ENCODE measurements around the gene KLHL13. TPM values are rescaled to one million over a fixed set of nuclear protein-coding genes. Genes with fewer than 3 reads are reported as not detected.

Gene KLHL13
- total and polyA plus RNA-seq, 2 of the 8 experiments (the other 6 are each of a cell fraction or from before 2014, with no cell fraction given), result 6.4 to 12.8 TPM

DNA sequence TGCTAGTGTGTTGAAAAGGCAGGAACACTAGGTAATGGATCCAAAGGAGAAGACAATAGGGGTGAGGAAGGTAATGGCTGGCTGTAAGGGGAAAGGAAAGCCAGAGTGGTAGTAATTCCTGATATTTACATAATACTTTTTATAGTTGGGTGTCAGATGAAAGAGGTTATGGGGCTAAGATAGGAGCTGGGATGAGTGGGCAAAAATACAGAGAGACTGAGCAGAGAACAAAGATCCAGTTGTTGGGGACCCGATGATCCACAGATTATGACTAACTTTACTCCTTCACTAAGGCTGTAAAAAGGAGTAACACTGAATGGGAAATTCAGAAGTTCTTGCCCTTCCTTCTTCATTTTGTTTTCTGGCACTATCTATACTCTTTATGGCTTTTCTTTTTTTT is 138.2 kb downstream of the KLHL13 start:
- no peak overlapping the region for H3K56ac ChIP-seq (replicated peaks; ENCODE audit: insufficient read length, low read depth, low read length)
- no peak overlapping the region for H3K18ac ChIP-seq (ENCODE audit: extremely low read depth, low read length)
- POLR2A ChIA-PET (ENCODE audit: partially characterized antibody), result no interaction called here
- H2BK120ac ChIP-seq (replicated peaks; ENCODE audit: low read depth, low read length), result no peak overlapping the region
- H2BK20ac ChIP-seq (ENCODE audit: low read length), result no peak overlapping the region
- H4K91ac ChIP-seq (replicated peaks; ENCODE audit: insufficient read length, low read length), result no peak overlapping the region
- 100% methylated on average over 1 of the region's 1 CpG; no CpG with 5 or more reads in 1 of the 2 experiments for WGBS, 2 experiments (ENCODE audit: extremely low coverage in 1 of 2, insufficient coverage in 1 of 2, insufficient read length in 1 of 2, insufficient replicate concordance in 2 of 2, low coverage in 1 of 2, low lambda C conversion rate in 2 of 2, missing lambda C conversion rate in 1 of 2)
- CTCF ChIA-PET (ENCODE audit: partially characterized antibody), result no interaction called here
- no peak overlapping the region for H3K4me3 ChIP-seq (ENCODE audit: extremely low read depth in 1 of 4, insufficient read depth in 2 of 4, low read depth in 3 of 4, low read length in 4 of 4)
- H2BK5ac ChIP-seq (ENCODE audit: low read depth, low read length), result no peak overlapping the region
- H3K9me3 ChIP-seq (ENCODE audit: insufficient read depth in 2 of 2, low read depth in 1 of 2, low read length in 1 of 2), result no peaks in the 10 kb centered on the region
- no peak for DNase-seq (ENCODE audit: low read depth in 1 of 2, low spot score in 2 of 2)
- FAIRE-seq, result peak; percentile 24
- H2AK5ac ChIP-seq (ENCODE audit: low read depth, low read length), result no peak overlapping the region
- H3K79me2 ChIP-seq (ENCODE audit: control insufficient read depth in 1 of 2, insufficient read depth in 2 of 2, low read length in 2 of 2), result no peaks in the 10 kb centered on the region
- no peak overlapping the region for H2AFZ ChIP-seq (ENCODE audit: low read length)
- H3K4ac ChIP-seq (replicated peaks; ENCODE audit: insufficient read length, low read depth, low read length), result no peak overlapping the region
- H3K27ac ChIP-seq (ENCODE audit: low read depth, low read length), result no peak overlapping the region
- H4K20me1 ChIP-seq (replicated peaks in 1 of 2; ENCODE audit: control insufficient read depth in 1 of 2, insufficient read depth in 2 of 2, low read length in 2 of 2), result no peaks in the 10 kb centered on the region
- no peak overlapping the region for H3K4me2 ChIP-seq (ENCODE audit: insufficient read depth in 1 of 2, low read depth in 2 of 2, low read length in 2 of 2)
- H4K5ac ChIP-seq (ENCODE audit: insufficient read length, low read depth, low read length), result no peak overlapping the region
- no peaks in the 10 kb centered on the region for H3K27me3 ChIP-seq (replicated peaks in 1 of 4; ENCODE audit: control insufficient read depth in 3 of 4, extremely low read depth in 1 of 4, insufficient read depth in 3 of 4, low read length in 3 of 4)
- no peaks in the 10 kb centered on the region; a peak in 1 of 7 replicates for H3K4me1 ChIP-seq (replicated peaks in 1 of 4; ENCODE audit: control insufficient read depth in 3 of 4, insufficient read depth in 4 of 4, low read length in 3 of 4)
- no peak overlapping the region for H3K14ac ChIP-seq (ENCODE audit: insufficient read length)
- H3K9ac ChIP-seq (replicated peaks in 1 of 4; ENCODE audit: extremely low read depth in 1 of 4, low read depth in 3 of 4, low read length in 3 of 4), result no peak overlapping the region
- H2BK15ac ChIP-seq (ENCODE audit: low read length), result no peak overlapping the region
- no peaks in the 10 kb centered on the region for H3K36me3 ChIP-seq (ENCODE audit: control insufficient read depth in 2 of 4, insufficient read depth in 4 of 4, low read length in 3 of 4)
- no peak overlapping the region for H2BK12ac ChIP-seq (ENCODE audit: low read depth, low read length)
- H3K23ac ChIP-seq (ENCODE audit: insufficient read length), result no peak overlapping the region
- H3K23me2 ChIP-seq (ENCODE audit: low read depth, low read length), result no peaks in the 10 kb centered on the region
- no peak overlapping the region for H4K8ac ChIP-seq (ENCODE audit: extremely low read depth, insufficient read depth, low read length)
- no peaks in the 10 kb centered on the region for H3K79me1 ChIP-seq (ENCODE audit: low read depth, low read length)
- TF ChIP-seq, protein P1, sequence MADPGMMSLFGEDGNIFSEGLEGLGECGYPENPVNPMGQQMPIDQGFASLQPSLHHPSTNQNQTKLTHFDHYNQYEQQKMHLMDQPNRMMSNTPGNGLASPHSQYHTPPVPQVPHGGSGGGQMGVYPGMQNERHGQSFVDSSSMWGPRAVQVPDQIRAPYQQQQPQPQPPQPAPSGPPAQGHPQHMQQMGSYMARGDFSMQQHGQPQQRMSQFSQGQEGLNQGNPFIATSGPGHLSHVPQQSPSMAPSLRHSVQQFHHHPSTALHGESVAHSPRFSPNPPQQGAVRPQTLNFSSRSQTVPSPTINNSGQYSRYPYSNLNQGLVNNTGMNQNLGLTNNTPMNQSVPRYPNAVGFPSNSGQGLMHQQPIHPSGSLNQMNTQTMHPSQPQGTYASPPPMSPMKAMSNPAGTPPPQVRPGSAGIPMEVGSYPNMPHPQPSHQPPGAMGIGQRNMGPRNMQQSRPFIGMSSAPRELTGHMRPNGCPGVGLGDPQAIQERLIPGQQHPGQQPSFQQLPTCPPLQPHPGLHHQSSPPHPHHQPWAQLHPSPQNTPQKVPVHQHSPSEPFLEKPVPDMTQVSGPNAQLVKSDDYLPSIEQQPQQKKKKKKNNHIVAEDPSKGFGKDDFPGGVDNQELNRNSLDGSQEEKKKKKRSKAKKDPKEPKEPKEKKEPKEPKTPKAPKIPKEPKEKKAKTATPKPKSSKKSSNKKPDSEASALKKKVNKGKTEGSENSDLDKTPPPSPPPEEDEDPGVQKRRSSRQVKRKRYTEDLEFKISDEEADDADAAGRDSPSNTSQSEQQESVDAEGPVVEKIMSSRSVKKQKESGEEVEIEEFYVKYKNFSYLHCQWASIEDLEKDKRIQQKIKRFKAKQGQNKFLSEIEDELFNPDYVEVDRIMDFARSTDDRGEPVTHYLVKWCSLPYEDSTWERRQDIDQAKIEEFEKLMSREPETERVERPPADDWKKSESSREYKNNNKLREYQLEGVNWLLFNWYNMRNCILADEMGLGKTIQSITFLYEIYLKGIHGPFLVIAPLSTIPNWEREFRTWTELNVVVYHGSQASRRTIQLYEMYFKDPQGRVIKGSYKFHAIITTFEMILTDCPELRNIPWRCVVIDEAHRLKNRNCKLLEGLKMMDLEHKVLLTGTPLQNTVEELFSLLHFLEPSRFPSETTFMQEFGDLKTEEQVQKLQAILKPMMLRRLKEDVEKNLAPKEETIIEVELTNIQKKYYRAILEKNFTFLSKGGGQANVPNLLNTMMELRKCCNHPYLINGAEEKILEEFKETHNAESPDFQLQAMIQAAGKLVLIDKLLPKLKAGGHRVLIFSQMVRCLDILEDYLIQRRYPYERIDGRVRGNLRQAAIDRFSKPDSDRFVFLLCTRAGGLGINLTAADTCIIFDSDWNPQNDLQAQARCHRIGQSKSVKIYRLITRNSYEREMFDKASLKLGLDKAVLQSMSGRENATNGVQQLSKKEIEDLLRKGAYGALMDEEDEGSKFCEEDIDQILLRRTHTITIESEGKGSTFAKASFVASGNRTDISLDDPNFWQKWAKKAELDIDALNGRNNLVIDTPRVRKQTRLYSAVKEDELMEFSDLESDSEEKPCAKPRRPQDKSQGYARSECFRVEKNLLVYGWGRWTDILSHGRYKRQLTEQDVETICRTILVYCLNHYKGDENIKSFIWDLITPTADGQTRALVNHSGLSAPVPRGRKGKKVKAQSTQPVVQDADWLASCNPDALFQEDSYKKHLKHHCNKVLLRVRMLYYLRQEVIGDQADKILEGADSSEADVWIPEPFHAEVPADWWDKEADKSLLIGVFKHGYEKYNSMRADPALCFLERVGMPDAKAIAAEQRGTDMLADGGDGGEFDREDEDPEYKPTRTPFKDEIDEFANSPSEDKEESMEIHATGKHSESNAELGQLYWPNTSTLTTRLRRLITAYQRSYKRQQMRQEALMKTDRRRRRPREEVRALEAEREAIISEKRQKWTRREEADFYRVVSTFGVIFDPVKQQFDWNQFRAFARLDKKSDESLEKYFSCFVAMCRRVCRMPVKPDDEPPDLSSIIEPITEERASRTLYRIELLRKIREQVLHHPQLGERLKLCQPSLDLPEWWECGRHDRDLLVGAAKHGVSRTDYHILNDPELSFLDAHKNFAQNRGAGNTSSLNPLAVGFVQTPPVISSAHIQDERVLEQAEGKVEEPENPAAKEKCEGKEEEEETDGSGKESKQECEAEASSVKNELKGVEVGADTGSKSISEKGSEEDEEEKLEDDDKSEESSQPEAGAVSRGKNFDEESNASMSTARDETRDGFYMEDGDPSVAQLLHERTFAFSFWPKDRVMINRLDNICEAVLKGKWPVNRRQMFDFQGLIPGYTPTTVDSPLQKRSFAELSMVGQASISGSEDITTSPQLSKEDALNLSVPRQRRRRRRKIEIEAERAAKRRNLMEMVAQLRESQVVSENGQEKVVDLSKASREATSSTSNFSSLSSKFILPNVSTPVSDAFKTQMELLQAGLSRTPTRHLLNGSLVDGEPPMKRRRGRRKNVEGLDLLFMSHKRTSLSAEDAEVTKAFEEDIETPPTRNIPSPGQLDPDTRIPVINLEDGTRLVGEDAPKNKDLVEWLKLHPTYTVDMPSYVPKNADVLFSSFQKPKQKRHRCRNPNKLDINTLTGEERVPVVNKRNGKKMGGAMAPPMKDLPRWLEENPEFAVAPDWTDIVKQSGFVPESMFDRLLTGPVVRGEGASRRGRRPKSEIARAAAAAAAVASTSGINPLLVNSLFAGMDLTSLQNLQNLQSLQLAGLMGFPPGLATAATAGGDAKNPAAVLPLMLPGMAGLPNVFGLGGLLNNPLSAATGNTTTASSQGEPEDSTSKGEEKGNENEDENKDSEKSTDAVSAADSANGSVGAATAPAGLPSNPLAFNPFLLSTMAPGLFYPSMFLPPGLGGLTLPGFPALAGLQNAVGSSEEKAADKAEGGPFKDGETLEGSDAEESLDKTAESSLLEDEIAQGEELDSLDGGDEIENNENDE (IDR thresholded peaks at IDR 0.05; ENCODE audit: insufficient replicate concordance, low read length), result no peak

Data from H1 (cell line).